Measurements from ENCODE around the gene SALL3. TPM values are rescaled to one million over a fixed set of nuclear protein-coding genes. Genes with fewer than 3 reads are reported as not detected.

The SALL3 gene
- total and polyA plus RNA-seq, 2 of the 8 experiments (the other 6 are each of a cell fraction or from before 2014, with no cell fraction given): 10.5 to 46.4 TPM

- peak; percentile 89 for TF ChIP-seq CHD7 (IDR thresholded peaks at IDR 0.05; ENCODE audit: insufficient replicate concordance, low read length)
- TF ChIP-seq CREB1 (IDR thresholded peaks at IDR 0.05): no peak
- TF ChIP-seq TAF7 (optimal IDR thresholded peaks at IDR 0.05; ENCODE audit: borderline replicate concordance, low read depth, low read length): no peak
- no peak for TF ChIP-seq ZNF274 (IDR thresholded peaks at IDR 0.05; ENCODE audit: borderline replicate concordance, extremely low read depth, low read length)
- no peak for TF ChIP-seq RBBP5 (IDR thresholded peaks at IDR 0.05; ENCODE audit: borderline replicate concordance, low read depth, low read length)
- TF ChIP-seq TEAD4 (IDR thresholded peaks at IDR 0.05; ENCODE audit: low read depth, low read length): peak; percentile 52
- TF ChIP-seq SIRT6 (IDR thresholded peaks at IDR 0.05; ENCODE audit: low read length): no peak
- no peak for TF ChIP-seq CTBP2 (IDR thresholded peaks at IDR 0.05; ENCODE audit: borderline replicate concordance, insufficient read depth, insufficient read length, low read length)
- no peak for TF ChIP-seq HDAC6 (IDR thresholded peaks at IDR 0.05; ENCODE audit: low read depth, low read length)
- TF ChIP-seq POU5F1 (IDR thresholded peaks at IDR 0.05; ENCODE audit: low read depth, low read length): peak; percentile 84
- TF ChIP-seq SIN3A (conservative IDR thresholded peaks at IDR 0.05 in 1 of 2, IDR thresholded peaks at IDR 0.05 in 1 of 2; ENCODE audit: low read depth in 1 of 2, low read length in 2 of 2): no peak
- TF ChIP-seq JUN (IDR thresholded peaks at IDR 0.05; ENCODE audit: low read depth, low read length): no peak
- no peak for TF ChIP-seq CHD1 (IDR thresholded peaks at IDR 0.05; ENCODE audit: low read depth, low read length)
These were observed 3.9 kb downstream of the SALL3 start (continued) for GRCh38 chr18:78983512-78983911.

Data from H1 (cell line).